22Rv1 (cell line): ENCODE measurements around the gene XYLB.
"Not testable (repeated sequence)": the region's sequence is repeated elsewhere in the genome, so short reads cannot be mapped to it uniquely, and the experiment has no call there.

ENCODE experiments used
- H3K27ac ChIP-seq: fragments of 450-650 bp; 2 replicates; pipeline ENCODE4 v1.5.1; 2017
- CTCF ChIP-seq: fragments of 450-650 bp; IDR thresholded peaks from 2 replicates; pipeline ENCODE4 v1.5.1; 2017; ENCODE audit warnings: mild to moderate bottlenecking
- ZFX ChIP-seq: fragments of 450-650 bp; IDR thresholded peaks from 2 replicates; pipeline ENCODE4 v1.6.1; 2017; ENCODE audit warnings: antibody characterized with exemption, borderline replicate concordance

Gene XYLB

GRCh38 chr3:38401246-38401962 lies 54.8 kb downstream of the XYLB start:
- H3K27ac ChIP-seq, result no peak overlapping the region
- TF ChIP-seq ZFX, result no peak
- no peak for TF ChIP-seq CTCF

- TF ChIP-seq CTCF (no peak), ZFX (no peak)
Measured at GRCh38 chr3:38404286-38404685, 57.7 kb downstream of the XYLB start.

DNA sequence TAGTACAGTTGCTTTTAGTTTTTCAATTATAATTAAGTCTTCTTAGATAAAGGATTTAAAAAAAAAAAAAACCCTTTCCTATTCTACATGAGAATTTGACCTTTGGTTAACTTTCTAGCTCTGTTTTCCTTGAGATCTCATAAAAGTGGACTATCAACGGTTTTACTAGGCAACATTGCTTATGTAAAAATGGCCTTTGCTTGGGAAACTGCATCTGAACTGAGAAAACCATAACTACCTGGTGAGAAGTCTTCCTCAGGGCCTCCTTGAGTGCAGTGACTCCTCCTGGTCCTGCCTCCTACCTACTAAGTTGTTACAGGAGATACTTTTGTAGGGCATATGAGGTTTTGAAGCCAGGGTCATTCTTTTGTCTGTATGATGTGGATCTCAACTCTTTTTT lies 65.0 kb downstream of the XYLB start:
- TF ChIP-seq CTCF (no peak), ZFX (no peak)

More at GRCh38 chr3:38404286-38404685, 57.7 kb downstream of the XYLB start:
- H3K27ac ChIP-seq, result no peak overlapping the region

DNA sequence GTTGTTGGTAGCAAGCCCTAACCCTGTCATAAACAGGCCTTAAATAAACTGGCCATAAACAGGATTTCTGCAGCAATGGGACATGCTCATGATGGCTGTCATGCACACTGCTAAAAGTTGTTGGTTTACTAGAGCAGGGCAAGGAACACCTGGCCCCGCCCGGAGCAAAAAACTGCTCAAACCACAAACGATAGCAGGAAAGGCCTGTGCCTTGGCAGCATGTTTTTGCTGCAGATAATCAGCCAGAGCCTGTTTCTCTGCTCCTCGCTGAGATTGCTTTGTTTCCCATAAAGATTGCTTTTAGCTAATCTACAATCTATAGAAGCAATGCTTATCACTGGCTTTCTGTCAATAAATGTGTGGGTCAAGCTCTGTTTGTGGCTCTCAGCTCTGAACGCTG lies 74.2 kb downstream of the XYLB start:
- H3K27ac ChIP-seq, result not testable (repeated sequence)

More for the DNA sequence above, 65.0 kb downstream of the XYLB start:
- H3K27ac ChIP-seq, result no peak overlapping the region

DNA sequence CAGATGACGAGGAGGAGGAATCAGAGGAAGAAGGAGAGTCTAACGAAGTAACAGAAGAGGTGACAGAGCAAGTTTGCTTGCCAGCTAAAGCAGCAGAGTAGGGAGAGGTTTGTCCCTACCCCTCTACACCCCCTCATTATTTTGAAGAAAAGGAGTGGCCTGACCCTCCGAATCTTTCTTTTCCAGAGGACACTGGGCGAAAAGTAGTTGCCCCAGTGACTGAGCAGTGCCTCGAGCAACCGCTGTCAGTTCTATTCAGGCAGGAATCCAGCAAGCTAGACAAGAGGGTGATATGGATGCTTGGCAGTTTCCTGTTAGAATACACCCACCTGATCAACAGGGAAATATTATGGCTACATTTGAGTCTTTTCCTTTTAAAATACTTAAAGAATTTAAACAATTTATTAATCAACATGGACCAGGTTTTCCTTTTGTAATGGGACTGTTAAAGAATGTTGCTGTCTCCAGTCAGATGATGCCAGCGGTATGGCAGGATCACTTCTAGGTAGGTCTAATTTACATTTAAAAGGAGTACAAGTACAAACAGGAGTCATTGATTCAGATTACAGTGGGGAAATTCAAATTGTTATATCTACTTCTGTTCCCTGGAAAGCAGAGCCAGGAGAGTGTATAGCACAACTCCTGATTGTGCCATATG lies 75.2 kb downstream of the XYLB start:
- TF ChIP-seq CTCF, result no peak
- TF ChIP-seq ZFX, result no peak
- H3K27ac ChIP-seq, result no peak overlapping the region

- H3K27ac ChIP-seq, result not testable (repeated sequence)
Measured at GRCh38 chr3:38426798-38427426, 80.3 kb downstream of the XYLB start.

- H3K27ac ChIP-seq, result not testable (repeated sequence)
Measured at GRCh38 chr3:38432871-38433658, 86.5 kb downstream of the XYLB start.

DNA sequence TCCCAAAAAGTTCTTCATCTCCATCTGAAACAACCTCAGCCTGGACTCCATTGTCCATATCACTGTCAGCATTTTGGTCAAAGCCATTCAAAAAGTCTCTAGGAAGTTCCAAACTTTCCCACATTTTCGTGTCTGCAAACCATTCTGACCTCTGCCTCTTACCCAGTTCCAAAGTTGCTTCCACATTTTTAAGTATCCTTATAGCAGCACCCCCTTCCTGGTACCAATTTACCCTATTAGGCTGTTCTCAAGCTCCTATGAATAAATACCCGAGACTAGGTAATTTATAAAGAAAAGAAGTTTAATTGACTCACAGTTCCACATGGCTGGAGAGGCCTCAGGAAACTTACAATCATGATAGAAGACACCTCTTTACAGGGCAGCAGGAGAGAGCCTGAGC lies 87.1 kb downstream of the XYLB start:
- not testable (repeated sequence) for H3K27ac ChIP-seq

DNA sequence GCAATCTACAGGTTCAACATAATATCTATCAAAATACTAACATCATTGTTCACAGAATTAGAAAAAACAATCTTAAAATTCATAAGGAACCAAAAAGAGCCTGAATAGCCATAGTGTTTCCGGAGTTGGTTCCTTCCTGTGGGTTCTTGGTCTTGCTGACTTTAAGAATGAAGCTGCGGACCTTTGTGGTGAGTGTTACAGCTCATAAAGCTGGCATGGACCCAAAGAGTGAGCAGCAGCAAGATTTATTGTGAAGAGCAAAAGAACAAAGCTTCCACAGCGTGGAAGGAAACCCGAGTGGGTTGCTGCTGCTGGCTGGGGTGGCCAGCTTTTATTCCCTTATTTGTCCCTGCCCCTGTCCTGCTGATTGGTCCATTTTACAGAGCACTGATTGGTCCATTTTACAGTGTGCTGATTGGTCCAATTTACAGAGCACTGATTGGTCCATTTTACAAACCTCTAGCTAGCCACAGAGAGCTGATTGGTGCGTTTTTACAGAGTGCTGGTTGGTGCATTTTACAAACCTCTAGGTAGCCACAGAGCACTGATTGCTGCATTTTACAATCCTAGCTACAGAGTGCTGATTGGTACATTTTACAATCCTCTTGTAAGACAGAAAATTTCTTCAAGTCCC lies 92.0 kb downstream of the XYLB start:
- H3K27ac ChIP-seq, result not testable (repeated sequence)

DNA sequence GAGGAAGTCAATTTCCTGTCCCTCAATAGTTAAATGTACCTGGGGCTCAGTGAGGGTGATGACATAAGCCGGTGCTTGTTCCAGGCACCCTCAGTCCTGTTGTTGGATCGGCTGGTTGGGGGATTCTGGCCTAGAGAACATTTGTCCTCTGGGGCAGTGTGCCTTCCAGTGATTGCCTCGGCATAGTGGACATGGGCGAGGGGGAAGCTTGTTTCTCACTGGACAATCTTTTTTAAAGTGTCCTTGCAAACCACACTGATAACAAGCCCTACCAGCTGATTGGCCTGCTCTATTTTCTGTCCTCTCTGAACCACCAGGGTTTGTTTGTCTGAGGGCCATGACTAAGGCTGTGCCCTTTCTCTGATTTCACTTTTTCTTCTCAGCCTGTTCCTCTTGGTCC lies 96.6 kb downstream of the XYLB start:
- H3K27ac ChIP-seq, result not testable (repeated sequence)
